ENCODE measurements around the gene RLN1.

- TF ChIP-seq CTCF (conservative IDR thresholded peaks at IDR 0.05) = no peak
- no peak for TF ChIP-seq ZFX (IDR thresholded peaks at IDR 0.05)
Observed at GRCh38 chr9:5288591-5288990, 51.1 kb downstream of the RLN1 start.
